NCI-H128 (cell line): Measurements from ENCODE around the gene SLC19A2.

Source experiments
- DNase-seq: peaks from one replicate; lab custom pipeline; 2025; ENCODE audit not compliant: unreplicated experiment; lab: John Stamatoyannopoulos, UW

The SLC19A2 gene

DNA sequence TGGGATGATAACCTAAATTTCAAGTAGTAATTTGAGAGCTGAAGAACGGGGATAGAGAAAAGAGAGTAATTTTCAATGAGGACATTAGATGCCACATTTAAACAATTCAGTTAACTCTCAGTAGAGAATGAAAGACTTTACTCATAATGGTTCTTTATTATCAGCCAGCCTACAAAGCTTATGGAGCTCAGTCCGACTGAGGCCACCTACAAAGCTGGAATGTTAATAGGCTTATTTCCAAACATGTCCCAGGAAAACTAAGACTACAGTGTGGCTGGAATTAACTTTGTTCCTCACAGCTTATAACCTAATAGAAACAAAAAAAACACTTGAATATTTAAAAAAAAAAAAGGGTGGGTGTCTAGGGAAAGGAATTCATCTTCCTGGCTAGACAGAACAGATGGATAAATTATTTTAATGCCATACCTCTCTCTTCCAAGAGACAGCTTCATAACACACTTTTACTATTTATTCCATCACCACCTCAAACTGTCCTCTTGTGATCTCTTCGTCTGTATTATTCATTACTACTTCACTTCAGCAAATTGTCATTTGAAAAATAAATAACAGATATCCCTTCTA lies 9.8 kb downstream of the SLC19A2 start:
- DNase-seq, result no peak

DNA sequence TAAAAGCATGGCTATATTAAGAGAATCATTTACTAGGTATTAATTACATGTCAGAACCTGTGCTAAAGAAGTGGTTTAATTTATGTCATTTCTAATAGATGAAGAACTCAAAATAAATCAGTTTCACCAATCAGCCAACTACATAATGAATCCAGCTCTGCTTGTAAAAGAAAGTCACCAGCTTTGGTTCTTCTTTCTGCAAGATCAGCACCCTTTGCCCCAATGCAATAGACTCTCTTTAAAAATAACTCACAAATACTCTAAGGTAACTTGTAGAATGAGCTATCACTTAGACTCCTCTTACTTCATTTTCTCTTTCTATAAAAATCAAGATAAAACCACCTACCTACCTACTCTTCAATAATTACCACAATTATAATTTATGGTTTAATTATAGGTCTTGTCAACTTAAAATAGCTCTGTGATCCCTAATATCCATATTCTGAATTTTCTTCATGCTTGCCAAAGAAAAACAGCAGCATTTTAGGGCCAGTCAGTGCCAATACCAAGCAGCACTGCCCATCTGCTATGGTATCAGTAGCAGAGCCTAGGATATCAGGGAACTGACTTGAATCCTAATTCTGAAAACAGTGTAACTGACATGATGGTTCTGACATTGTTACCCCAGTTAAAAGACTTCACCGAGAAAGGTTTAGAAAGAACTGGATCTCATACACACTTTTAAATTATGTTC lies 11.3 kb downstream of the SLC19A2 start:
- DNase-seq, result no peak

DNA sequence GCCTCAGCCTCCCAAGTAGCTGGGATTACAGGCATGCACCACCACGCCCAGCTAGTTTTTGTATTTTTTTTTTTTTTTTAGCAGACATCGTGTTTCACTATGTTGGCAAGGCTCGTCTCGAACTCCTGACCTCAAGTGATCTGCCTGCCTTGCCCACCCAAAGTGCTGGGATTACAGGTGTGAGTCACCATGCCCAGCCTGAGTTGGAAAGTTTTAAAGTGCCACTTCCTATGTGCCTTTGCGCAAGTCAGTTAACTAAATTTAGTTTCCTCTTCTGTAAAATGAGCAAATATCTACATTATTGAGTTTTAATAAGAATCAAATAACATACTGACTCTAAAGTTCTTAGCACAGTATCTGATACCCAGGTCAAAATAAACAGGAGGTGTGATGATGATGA lies 12.4 kb downstream of the SLC19A2 start:
- DNase-seq, result no peak

DNA sequence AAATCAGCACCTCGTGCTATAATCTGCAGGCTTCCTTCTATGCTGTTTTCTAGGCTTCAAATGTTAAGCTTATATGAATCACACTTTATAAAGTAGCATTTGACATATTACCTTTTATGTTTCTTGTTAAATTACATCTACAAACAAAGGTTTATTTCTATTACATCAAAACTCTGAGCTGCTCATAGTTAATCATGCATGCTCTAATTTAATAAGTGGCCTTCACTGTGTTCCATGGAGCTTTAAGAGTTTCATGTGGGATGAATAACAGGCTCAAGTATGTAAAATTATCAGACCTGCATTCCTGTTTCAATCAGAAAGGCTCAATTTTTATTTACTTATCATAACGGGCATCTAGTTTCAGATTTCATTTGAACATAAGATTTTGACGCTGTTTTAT lies 13.0 kb downstream of the SLC19A2 start:
- DNase-seq, result no peak

DNA sequence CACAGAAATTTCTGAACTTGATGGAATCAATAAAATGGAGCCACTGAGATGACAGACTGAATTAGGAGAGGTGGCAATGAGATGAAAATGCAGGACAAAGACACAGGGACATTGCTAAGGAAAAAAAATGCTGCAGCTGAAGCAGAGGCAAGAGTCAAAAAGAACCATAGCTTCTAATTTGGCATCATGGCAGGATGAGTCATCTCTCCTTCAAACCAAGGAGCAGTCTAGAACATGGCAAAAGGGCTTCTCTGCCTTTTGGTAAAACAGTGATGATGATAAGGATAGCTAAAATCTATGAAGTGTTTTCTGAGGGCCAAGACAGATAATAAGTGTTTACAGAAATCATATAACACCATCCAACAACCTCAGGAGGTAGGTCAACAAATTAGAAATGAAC lies 16.8 kb downstream of the SLC19A2 start:
- DNase-seq, result no peak

DNA sequence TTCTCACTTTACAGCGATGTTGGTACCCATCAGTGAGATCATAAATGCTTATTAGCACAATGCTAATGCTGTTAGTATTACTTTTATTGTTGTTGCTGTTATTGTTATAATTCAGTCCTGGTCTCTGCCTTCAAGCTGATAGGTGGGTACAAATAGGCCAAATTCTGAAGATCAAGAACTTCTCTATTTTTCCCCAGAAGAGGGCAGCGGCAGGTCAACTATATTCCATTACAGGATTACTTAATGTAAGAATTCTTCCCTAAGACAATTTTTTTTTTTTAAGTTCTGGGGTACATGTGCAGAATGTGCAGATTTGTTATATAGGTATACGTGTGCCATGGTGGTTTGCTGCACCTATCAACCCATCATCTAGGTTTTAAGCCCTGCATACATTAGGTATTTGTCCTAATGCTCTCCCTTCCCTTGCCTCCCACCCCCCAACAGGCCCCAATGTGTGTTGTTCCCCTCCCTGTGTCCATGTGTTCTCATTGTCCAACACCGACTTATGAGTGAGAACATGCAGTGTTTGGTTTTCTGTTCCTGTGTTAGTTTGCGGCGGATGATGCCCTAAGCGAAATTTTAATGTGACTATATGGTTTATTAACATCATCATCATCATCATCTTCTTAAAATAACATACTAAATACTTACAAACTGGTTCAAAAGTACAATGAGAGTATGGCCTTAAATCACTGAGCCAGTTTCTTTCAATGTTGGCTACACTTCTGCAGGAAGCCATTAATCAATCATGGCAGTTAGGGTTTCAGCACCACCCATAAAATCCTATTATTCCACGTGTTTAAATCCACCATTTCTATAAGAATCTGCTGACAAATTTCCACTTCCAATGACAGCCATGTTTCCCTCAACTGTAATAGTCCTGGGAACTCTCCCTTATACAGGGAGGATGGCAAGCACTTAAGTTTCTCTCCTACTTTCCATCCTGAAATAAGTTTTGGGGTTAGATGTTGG lies 19.2 kb downstream of the SLC19A2 start:
- no peak for DNase-seq

DNA sequence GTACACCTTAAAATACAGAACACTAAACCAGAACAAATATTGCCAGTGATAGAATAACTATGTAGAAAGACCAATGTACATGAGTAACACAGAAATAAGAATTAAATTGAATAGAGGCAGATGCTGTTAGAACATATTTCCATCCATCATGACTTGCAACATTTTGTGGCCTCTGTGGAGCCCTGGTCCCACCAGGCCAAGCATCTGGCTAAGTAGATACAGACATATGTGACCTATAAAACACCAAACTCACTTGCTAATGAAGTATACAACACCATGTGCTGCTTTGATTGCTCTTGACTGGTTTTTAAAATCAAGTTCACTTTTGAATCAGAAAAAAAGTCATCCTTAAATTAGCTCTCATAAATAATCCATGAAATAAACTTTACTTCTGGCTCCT lies 20.5 kb downstream of the SLC19A2 start:
- DNase-seq, result no peak

DNA sequence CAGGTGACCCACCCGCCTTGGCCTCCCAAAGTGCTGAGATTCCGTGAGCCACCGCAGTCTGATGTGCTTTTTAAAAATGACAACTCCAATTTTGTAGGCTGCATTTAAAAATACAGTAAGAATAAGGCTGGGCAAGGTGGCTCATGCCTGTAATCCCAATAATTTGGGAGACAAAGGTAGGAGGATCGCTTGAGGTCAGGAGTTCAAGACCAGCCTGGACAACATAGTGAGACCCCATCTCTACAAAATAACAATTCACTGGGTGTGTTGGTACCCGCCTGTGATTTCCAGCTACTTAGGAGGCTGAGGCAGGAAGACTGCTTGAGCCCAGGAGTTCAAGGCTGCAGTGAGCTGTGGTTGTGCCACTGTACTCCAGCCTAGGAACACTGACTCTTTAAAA lies 23.4 kb downstream of the SLC19A2 start:
- no peak for DNase-seq

DNA sequence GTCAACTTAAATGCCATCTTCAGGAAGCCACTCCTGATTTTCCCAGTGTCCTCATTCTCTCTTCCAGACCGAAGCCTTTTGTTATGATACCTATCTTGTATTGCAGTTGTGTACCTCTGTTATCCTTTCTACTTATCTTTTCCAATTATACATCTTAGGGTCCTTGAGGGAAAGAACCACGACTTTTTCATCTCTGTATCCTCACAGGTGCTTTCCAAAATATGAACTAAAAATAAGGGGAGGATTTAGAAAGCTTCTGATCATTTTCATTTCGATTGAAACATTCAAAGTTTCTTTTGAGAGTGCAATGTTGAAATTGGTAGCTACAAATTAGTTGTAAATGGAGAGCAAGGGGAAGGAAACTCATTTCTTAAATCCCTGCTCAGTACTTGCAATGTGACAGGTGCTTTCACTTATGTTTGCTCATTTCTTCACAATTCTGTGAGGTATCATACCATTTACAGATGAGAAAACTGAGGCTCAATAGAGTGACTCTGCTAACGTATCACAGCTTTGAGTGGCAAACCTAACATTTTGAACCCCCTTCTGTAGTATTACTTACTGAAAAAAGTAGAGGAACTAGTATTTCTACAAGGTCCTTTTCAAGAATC lies 24.2 kb downstream of the SLC19A2 start:
- no peak for DNase-seq

DNA sequence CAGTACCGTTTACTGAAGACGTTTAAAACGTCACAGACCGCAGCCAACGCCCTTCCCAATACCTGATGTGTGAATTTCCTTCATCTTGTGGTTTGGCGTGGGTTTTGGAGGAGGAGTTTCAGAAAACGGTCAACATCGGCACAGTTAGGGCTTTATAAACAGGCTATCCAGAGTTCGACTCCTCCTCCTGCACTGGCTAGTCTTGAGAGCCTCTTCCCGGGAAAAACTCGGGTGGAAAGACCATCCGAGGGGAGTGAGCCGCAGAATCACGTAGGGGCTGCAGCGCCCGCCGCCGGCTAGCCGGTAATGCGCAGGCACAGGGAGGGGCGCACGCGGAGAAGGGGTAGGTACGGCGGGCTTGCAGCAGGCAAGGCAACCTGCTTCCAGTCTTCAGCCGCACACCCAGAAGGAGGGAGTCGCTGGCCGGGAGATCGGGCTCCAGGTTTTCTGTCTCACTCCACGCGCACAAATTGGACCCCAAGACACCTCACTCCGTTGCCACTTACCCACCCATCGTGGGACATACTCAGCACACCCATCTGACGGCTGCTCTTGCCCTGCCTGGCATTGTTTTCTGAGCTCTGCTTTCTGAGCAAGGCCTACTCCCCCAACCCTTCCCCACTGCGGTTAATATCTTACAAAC lies 25.4 kb downstream of the SLC19A2 start:
- DNase-seq, result no peak

DNA sequence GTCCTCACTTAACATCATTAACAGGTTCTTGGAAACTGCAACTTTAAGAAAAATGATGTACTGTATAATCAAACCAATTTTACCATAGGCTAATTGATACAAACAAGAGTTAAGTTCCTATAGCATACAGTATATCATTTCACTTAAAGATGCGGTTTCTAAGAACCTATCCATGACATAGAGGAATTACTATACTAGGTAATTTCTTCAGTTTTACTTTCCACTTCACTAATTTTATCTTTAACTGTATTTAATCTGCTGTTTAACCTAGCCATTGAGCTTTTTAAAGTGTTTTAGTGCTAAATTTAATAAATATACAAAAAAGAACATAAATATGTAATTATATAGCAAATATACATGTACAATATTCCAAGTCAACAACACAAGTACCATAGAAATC lies 28.3 kb downstream of the SLC19A2 start:
- DNase-seq, result no peak

DNA sequence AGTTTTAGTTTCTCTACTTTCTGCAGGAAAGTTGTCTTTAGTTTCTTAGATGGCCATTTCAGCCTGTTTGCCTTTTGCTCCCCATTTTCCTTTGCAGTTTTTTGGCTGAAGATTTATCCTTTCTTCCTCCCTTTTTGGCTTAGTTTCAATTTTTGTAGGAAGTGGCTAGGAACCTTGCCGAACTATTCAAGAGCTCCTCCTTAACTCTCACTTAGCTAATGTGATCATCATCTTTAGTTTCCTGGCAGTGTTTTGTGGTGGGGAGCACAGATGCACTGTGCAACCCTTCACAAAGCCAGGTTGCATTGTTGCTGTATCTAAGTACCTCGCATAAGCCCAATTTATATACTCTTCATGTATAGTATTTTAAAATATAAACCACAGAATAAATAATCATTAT lies 29.7 kb downstream of the SLC19A2 start:
- DNase-seq, result no peak

DNA sequence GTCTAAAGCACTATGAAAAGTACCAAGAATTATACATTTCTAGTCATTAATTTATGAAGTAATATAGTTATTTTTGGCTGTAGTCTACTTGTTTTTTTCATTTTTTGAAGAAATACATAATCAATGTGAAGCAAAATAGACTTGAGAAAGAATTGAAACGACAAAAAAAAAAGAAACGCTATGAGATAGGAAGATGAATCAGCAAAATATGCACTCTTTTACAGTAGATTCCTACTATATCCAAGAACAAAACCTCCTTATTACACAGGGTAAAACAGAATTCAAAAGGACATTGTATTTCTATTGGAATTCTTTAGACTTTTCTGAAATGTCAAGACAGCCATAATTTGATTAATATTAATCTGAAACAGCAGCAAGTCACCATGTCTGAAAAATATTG lies 32.8 kb downstream of the SLC19A2 start:
- DNase-seq, result no peak

DNA sequence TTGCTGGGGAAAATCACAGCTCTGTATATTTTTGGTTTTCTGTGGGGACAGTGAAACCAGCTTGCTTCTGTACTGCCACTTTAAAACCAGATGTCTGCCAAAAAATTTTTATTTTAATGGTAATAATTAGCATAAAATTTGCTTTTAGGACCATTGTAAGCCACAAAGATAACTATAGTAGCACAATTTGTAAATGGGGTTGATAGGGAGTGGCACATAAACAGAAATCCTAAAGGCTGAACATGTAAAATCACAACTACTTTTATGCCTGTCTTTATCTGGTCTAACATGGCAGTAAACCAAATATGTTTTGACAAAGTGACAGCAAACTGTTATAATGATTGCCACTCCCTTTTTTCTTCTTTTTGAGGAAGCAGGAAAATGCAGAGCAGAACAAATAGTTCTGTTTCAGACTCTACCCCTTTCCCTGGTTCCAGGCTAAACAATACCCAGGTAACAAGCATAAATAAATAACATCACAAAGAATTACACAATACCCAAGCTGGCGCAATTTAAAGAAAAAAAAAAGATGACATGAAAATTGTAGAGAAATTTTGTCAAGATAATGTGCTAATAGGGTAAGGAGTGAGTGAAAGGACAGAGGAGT lies 34.4 kb downstream of the SLC19A2 start:
- no peak for DNase-seq

DNA sequence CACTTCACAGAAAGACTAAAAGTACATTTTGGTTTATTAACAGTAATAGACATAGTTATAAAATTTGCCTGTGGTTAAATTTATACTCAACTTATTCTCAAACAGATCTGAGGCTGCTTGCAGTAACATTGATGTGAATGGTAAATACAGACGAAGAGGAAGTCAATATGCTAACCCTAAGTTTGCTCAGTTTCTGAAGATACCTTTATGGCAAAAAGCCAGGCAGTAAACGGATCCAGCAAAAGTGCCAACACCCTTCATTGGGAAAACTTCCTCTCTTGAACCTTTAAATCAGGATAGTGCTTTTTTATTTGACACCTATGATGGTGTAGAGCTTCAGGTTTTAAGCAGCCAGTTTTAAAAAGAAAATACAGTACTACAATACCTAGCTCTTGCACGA lies 41.8 kb downstream of the SLC19A2 start:
- DNase-seq, result no peak

DNA sequence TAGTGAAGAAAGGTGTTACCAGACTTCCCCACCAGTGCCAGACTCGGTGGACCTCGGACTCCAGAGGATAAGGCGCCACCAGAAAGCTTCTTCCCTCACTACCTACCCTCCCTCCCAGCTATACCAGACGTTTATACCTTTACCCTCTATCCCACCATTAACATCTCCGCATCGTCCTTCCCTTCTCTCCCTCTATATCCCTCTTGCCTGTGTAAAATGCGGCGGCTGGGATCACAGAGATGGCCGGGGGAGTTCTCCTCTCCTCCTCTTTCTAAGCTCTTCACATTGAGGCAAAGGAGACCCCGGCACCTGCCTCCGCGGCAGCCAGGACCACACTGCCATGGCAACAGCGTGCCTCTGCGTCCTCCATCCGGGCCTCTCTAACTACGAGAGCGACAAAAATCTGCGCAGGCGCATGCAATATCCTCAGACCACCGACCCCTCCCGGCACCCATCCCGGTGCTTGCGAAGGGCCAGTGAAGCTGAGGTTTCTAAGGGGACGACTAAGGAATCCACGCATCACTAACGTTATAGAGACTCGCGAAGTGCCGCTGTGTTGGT lies 58.6 kb downstream of the SLC19A2 start, which contains the start of gene CCDC181:
Gene CCDC181 (minus strand): TSS at position 394 of the 561 bp plus-strand sequence. CDS start 2,547 bp downstream, outside the sequence.
- DNase-seq, result no peak

DNA sequence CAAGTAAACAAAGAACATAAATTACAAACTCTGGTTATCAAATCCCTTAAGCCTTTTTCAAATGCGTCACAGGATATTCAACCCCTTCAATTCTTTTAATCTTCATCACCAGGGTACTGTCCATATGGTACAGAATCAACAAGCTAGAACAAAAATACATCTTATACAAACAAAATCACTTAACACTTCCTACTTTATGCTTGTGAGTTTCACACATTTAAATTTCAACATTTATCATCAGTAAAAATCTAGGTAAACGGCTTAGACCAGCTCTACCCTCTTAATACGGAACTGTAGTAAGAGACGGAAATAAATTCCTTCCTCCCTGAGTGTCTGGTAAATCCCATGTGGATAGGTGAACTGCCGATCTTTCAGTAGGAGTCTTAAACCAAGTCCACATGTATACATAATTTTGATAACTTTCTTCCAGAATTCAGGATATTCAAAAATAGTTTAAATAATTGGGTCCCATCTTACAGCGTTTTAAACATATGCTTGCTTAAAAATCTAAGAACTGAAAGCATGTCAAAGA lies 59.5 kb downstream of the SLC19A2 start:
- no peak for DNase-seq

DNA sequence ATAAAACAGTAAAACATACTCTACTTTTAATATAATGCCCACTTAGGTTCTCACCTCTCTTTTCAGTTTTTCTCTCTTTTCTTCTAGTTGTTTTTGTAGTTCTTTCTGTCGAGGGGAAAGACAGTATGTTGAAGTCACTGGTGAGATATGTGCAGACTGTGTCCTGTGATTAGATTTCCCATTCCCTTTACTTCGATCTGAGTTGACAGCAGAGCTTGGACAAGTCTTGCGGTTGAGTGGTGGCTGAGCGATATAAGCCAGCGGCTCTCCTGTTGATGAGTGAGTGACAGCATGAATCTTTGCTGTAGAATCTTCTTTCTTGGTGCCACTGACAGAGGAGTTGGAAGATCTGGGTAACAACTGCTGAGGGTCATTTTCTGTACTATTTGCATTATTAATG lies 64.4 kb downstream of the SLC19A2 start:
- DNase-seq, result no peak

DNA sequence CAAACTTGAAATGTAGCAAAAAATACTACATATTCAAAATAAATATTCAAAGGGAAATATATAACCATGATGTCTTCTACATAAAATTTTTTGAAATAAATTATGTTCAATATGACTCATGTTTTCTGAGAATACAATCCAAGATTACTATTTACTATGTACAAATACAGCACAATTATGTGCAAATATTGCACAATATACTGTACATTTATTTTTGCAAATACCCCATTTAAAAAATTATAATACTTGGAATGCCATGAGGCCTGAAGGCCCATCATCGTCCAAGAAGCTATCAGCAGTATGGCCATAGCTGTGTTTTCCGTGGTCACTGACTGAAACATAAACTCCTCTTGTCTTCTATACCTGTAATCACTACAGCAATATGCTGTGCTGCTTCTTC lies 70.8 kb downstream of the SLC19A2 start:
- no peak for DNase-seq
